22Rv1 (cell line): Measurements from ENCODE around the gene SPACA9.

Experiments
- CTCF ChIP-seq: fragments of 450-650 bp; IDR thresholded peaks from 2 replicates; pipeline ENCODE4 v1.5.1; 2017; ENCODE audit warnings: mild to moderate bottlenecking
- ZFX ChIP-seq: fragments of 450-650 bp; IDR thresholded peaks from 2 replicates; pipeline ENCODE4 v1.6.1; 2017; ENCODE audit warnings: antibody characterized with exemption, borderline replicate concordance

GRCh38 chr9:132858751-132859150 is 19.9 kb upstream of the SPACA9 start:
- TF ChIP-seq CTCF (no peak), ZFX (no peak)
